ENCODE measurements around the gene FBLN1.

FBLN1 gene

DNA sequence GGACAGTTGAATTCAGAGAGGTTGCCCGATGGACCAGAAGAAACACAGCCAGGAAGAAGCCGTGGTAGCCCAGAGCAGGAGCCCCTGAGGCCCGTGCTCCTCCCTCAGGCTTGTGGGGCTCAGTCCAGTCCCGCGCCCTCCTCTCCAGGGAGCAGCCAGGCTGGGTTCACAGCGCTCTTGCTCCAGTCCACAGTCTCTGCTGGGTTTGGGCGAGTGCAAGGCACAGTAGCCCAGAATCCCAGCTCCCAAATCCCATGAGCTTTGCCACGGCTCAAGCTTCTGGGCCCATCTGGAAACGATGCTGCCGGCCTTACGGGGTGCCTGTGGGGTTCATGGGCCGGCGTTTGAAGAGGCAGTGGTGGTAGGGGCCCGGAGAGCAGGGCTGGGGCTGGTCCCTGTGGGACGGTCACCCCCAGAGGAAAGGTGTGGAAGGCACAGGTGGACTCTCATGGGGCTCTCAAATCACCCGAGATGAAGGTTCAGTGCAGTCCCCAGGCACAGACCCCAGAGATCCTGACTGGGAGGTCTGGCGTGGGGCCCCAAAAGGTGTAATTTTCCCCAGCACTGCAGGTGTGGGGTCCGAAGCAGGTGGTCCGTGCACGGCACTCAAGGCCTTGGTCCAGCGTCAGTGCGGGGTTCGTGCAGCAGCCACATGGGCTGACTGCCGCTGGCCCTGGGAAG lies 138.4 kb downstream of the FBLN1 start:
- no peak for DNase-seq (ENCODE audit: low read depth)
- H3K4me3 ChIP-seq (ENCODE audit: low read length) = no peak overlapping the region
- TF ChIP-seq, protein P1, sequence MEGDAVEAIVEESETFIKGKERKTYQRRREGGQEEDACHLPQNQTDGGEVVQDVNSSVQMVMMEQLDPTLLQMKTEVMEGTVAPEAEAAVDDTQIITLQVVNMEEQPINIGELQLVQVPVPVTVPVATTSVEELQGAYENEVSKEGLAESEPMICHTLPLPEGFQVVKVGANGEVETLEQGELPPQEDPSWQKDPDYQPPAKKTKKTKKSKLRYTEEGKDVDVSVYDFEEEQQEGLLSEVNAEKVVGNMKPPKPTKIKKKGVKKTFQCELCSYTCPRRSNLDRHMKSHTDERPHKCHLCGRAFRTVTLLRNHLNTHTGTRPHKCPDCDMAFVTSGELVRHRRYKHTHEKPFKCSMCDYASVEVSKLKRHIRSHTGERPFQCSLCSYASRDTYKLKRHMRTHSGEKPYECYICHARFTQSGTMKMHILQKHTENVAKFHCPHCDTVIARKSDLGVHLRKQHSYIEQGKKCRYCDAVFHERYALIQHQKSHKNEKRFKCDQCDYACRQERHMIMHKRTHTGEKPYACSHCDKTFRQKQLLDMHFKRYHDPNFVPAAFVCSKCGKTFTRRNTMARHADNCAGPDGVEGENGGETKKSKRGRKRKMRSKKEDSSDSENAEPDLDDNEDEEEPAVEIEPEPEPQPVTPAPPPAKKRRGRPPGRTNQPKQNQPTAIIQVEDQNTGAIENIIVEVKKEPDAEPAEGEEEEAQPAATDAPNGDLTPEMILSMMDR (conservative IDR thresholded peaks at IDR 0.05; ENCODE audit: low read length) = no peak

GRCh38 chr22:45642986-45643385 lies 140.3 kb downstream of the FBLN1 start:
- no peak overlapping the region for H3K4me3 ChIP-seq (ENCODE audit: low read length)
- DNase-seq (ENCODE audit: low read depth) = no peak
- TF ChIP-seq, protein P1 (conservative IDR thresholded peaks at IDR 0.05; ENCODE audit: low read length) = no peak

- H3K4me3 ChIP-seq (ENCODE audit: low read length) = no peak overlapping the region
- TF ChIP-seq, protein P1 (conservative IDR thresholded peaks at IDR 0.05; ENCODE audit: low read length) = no peak
- no peak for DNase-seq (ENCODE audit: low read depth)
These were observed 142.0 kb downstream of the FBLN1 start for GRCh38 chr22:45644714-45645113.

DNA sequence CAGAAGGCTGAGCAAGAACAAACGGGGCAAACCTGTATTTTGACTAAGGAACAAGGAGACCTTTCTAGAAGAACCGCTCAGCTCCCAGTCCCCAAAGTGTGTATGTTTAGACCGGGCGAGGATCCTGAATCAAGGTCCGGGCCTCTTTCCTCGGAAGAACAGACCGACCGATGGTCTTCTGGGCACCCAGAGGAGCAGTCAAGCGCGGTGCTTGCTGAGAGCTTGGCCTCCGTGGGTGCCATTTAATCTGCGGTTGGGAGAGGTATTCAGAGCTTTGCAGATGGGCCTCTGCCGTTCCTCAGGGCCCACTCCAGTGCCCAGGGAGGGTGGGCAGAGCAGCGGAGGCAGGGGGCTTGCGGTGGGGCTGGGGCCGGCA lies 142.5 kb downstream of the FBLN1 start:
- H3K4me3 ChIP-seq (ENCODE audit: low read length) = no peak overlapping the region; the same call in 1 of the 2 replicates
- DNase-seq (ENCODE audit: low read depth) = no peak
- TF ChIP-seq, protein P1 (conservative IDR thresholded peaks at IDR 0.05; ENCODE audit: low read length) = no peak

- TF ChIP-seq, protein P1 (conservative IDR thresholded peaks at IDR 0.05; ENCODE audit: low read length) = peak; percentile 52
- peak; percentile 34 for DNase-seq (ENCODE audit: low read depth)
- no peak overlapping the region; the same call in 1 of the 2 replicates for H3K4me3 ChIP-seq (ENCODE audit: low read length)
These were observed 143.1 kb downstream of the FBLN1 start for GRCh38 chr22:45645526-45646414.

DNA sequence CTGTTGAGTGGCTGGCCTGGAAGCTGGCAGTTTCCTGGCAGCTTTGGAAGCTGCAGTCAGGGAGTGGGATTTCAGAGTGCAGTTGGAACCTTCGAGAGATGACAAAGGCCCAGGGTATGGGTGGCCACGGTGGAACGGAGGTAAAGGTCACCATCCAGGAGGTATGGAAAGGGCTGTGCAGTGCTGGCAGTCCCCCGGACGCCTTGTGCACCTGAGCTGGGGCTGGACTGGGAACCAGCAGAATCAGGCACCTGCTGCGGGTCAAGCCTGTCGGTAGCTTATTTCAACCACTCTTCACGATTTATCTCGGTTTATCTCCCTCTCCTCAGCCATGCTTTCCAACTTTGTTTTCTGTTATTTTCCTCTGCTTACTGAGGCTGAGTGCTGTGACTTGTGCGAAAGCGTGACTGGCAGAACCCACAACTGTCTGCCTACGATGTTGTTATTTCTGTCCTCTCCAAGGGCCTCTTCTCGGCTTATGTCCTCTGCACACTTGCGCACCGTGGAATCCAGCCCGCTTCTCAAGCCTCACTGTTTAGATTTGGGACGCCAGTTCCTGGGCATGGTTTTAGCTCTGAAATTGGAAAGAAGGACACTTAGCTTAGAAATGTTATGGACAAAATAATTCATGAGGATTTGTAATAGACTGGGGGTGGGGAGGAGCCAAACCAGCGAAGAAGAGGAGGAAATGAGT lies 145.0 kb downstream of the FBLN1 start:
- H3K4me3 ChIP-seq (ENCODE audit: low read length) = no peak overlapping the region
- TF ChIP-seq, protein P1 (conservative IDR thresholded peaks at IDR 0.05; ENCODE audit: low read length) = no peak
- DNase-seq (ENCODE audit: low read depth) = no peak

Measured in AG10803 (cell line).